GM19099 (cell line): ENCODE data around the gene GBA3.

ENCODE experiments used
- POLR2A ChIP-seq: IDR thresholded peaks from 3 replicates; pipeline ENCODE4 v1.6.1; 2011; ENCODE audit warnings: low read depth; ENCODE audit not compliant: insufficient read length; ENCODE audit errors: extremely low read depth

Gene GBA3

DNA sequence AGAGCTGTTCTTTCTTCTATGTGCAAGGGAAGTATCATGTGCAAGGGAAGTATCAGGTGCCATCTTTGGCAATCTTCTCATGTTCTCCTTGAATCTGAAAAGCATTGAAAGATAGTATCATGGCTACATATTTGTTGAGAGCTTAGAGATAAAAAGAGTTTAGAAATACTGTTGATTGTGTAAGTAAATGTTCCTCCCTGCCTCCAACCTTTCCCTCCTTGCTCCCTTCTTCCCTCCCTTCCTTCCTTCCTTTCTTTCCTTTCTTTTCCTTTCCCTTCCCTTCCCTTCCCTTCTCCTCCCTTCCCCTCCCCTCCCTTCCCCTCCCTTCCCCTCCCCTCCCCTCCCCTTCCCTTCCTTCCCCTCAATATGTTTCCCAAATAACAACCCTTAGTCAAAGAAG, 108.7 kb downstream of the GBA3 start:
- no peak for TF ChIP-seq POLR2A

DNA sequence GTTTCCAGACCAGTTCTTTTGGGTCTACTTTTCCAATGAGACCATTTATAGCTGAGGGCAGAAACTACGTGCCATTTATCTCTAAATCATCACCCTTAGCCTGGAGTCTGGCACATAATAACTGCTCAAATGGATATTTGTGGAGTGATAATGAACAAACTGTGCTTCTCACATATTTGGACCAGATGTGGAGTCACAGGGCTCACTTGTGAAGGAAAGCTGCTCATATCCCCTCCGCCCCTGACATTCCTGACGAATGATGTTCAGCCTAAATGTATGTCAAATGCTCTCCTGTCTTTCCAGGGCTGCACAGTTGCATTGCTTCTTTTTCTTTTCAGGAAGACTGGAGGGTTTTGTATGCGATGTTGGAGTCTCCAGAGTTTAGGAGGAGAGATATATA, 110.1 kb downstream of the GBA3 start:
- no peak for TF ChIP-seq POLR2A

DNA sequence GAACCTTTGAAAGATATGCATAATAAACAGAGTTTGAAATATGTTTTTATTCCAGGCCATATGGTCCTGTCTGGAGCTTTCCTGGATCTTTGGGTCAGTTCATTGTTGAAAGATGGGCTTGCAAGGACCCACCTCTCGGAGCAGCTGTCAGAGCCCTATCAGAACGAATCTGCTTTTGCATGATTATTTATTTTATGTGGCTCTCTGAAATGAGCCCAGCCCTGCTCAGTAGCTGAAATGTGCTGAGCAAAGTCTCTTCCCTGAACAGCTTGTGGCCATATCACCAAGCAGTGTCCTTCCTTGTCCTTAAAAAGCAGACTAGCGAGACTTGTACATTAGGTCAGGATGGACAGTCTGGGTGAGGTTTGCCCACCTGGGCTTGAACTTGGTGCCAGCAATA, 110.8 kb downstream of the GBA3 start:
- TF ChIP-seq POLR2A: no peak

DNA sequence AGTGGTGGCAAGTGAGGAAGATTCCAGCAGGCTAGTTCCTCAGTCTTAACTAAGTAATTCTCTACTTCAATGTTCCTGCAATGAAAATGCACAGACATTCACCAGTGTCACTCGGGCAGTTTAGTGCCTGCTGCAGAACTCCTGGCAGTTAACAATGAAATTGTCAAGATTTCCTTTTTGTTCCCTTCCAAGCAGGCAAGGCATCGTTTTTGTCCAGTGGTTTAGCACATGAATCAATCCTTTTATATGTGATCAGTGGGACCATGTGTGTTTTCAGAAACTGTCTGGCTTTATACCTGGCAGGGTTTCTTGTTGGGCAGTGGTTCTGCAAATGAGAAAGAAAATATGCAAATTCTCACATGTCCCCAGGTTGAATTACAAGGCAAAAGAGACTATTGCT, 122.2 kb downstream of the GBA3 start:
- no peak for TF ChIP-seq POLR2A

DNA sequence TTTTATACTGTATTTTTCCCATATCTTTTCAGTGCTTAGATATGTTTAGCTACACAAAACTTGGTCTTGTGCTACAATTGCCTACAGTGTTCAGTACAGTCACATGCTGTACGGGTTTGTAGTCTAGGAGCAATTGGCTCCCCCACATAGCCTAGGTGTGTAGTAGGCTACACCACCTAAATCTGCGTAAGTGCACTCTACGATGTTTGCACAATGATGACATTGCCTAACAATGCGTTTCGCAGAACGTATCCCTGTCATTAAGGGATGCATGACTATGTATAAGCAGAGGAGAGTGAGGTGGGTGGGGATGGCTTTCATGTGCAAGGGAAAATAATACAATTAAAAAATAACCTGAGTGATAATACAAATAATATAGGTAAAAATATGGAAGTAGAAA, 131.4 kb downstream of the GBA3 start:
- TF ChIP-seq POLR2A: no peak

DNA sequence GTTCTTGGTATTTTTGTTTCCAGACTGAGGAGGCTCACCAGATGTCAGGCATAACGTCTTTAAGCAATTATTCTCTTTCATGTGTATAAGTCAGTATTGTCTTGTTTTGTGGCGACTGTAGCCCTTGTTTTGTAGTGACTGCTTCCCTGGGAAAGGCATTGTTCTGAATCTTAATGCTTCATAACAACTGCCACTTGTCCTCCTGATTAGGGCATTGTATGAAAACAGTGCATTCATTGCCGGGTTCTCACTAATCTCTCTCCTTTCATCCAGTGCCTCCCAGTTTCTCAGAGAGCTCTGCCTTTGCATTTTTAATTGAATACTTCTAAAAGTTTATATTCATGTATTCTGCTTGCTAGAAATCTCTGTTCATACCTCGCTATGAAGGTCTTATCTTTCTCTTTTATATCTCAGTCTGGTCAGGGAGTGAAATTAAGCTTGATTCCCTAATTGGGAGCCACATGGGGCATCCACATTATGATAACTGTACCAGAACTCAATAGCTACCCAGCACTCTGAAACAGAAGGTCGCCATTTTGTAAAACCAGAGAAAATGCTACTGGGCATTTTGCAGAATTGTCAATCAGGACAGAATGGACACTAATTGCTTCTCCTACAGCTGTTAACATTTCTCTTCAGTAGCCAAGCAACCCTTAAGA, 149.8 kb downstream of the GBA3 start:
- TF ChIP-seq POLR2A: no peak

DNA sequence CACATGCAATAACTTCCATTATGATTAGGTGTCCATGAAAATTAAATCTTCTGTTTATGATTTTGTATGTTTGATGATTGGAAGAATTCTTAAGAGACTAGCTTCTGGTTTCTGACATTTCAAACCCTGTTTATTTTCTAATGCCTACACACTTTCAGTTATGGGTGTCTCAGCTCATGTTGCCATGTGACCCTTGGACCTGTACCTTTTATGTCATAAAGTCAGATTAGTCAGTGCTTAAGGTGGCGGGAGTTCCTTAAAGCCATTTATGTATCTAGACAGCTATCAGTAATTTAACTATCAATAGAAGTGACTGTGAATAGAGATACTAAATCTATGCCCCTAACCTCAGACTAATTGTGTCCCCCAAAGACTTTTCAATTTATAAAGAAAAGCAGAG, 155.6 kb downstream of the GBA3 start:
- TF ChIP-seq POLR2A: no peak

DNA sequence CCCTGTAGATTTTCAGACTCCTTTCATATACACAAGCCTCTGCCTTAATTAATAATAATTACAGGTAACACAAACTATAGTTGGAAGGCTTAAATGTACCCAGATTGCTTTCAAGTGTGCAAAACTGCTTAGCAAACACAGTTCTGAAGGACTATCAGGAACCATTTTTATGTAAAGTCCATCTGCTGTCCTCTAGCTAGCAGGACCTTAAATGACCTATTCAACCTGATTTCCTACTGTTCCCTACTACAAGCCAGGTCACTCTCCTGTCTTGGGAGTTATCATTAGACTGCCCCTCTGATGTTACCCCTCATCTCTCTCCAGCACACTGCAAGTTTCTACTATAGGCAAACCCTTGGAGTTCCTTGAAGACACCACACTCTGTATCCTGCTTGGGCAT, 157.3 kb downstream of the GBA3 start:
- no peak for TF ChIP-seq POLR2A

DNA sequence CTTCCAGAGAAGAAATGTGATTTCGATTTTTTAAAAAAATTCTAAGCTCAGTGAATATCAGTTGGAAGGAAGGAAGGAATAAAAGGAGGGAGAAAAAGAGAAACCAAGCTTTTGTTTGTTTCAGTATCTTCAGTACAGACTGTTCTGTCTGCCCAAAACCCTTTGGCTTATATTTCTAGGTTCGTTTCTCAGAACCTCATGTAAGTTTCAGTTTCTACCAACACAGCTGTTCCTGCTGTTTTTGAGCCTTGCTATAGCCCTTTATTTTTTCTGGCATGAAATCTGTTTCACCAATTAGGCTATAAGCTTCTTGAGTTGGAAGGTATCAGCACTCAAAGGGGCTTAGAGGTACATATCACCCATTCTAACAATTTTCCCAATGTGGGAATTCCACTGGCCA, 157.9 kb downstream of the GBA3 start:
- TF ChIP-seq POLR2A: no peak

DNA sequence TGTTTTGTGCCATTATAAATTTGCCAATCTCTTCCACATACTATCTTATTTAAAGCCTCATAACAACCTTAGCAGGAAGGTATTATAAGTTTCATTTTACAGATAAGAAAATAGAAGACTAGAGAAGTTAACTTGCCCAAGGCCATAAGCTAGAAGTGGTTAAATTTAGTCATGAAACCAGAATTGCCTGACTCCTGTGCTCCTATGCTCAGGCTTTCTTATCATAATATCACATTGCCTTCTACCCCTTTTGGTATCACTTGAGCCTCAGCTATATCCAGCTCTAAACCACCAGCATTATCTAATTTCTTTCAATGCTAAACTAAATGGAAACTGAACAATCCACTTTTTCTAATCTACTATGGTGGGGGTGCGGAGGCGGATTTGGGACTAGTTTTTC, 164.7 kb downstream of the GBA3 start:
- TF ChIP-seq POLR2A: no peak

DNA sequence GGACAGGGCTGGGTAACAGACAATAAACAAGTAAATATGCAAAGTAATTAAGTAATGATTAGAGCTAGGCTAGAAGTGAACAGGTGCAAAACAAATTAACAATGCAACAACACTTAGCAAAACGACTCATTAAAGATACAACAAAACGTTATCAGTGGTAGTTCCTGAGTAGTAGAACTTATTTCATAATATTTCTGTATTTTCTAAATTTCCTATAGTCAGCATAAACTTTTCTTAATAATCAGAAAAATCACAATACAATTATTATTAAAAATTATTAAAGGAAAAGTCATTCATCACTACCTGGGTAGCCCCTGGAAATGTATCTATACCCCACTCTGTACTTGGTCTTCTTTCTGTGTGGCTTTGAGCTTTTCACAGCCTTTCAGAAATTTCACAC, 166.6 kb downstream of the GBA3 start:
- no peak for TF ChIP-seq POLR2A
